ENCODE measurements around the gene AKAP6. TPM values are rescaled to one million over a fixed set of nuclear protein-coding genes. Genes with fewer than 3 reads are reported as not detected.

Gene AKAP6
- total and polyA plus RNA-seq, 2 of the 8 experiments (the other 6 are each of a cell fraction or from before 2014, with no cell fraction given) = 0.09 to 0.89 TPM

DNA sequence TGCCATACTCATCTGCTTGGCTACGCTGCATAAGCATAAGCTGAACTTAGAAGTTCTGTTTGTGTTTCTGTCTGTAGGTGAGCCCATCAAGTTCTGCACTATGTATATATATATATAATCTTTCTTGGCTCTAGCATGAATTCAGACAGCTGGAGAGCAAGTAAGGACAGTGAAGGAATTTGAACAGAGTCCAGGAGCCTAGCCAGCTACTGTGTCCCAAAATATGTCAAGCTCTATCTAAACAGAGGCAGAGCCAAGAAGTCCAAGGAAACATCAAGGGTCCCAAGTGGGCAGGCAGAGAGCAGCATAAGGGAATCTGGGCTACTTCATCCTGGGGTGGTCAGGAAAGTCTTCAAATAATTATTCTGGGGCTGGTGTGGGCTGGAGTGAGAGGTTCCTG is 491.1 kb downstream of the AKAP6 start:
- H3K56ac ChIP-seq (replicated peaks; ENCODE audit: insufficient read length, low read depth, low read length) = no peak overlapping the region
- H3K18ac ChIP-seq (ENCODE audit: extremely low read depth, low read length) = no peak overlapping the region
- no peak overlapping the region for H4K8ac ChIP-seq (ENCODE audit: extremely low read depth, insufficient read depth, low read length)
- H2BK5ac ChIP-seq (ENCODE audit: low read depth, low read length) = no peak overlapping the region
- FAIRE-seq (no peak), DNase-seq (ENCODE audit: low read depth in 1 of 2, low spot score in 2 of 2) (no peak)
- H3K79me2 ChIP-seq (ENCODE audit: control insufficient read depth in 1 of 2, insufficient read depth in 2 of 2, low read length in 2 of 2) = no peaks in the 10 kb centered on the region
- H4K20me1 ChIP-seq (replicated peaks in 1 of 2; ENCODE audit: control insufficient read depth in 1 of 2, insufficient read depth in 2 of 2, low read length in 2 of 2) = no peaks in the 10 kb centered on the region
- H3K9ac ChIP-seq (replicated peaks in 1 of 4; ENCODE audit: extremely low read depth in 1 of 4, low read depth in 3 of 4, low read length in 3 of 4) = no peak overlapping the region
- no peaks in the 10 kb centered on the region for H3K36me3 ChIP-seq (ENCODE audit: control insufficient read depth in 2 of 4, insufficient read depth in 4 of 4, low read length in 3 of 4)
- no peak overlapping the region for H3K4ac ChIP-seq (replicated peaks; ENCODE audit: insufficient read length, low read depth, low read length)
- H3K27ac ChIP-seq (ENCODE audit: low read depth, low read length) = no peak overlapping the region
- no peak overlapping the region for H2BK12ac ChIP-seq (ENCODE audit: low read depth, low read length)
- H3K79me1 ChIP-seq (ENCODE audit: low read depth, low read length) = no peaks in the 10 kb centered on the region
- H3K4me2 ChIP-seq (ENCODE audit: insufficient read depth in 1 of 2, low read depth in 2 of 2, low read length in 2 of 2) = no peak overlapping the region
- no peak overlapping the region for H4K91ac ChIP-seq (replicated peaks; ENCODE audit: insufficient read length, low read length)
- H3K23me2 ChIP-seq (ENCODE audit: low read depth, low read length) = no peaks in the 10 kb centered on the region
- no peak overlapping the region for H2AFZ ChIP-seq (ENCODE audit: low read length)
- H2BK15ac ChIP-seq (ENCODE audit: low read length) = no peak overlapping the region
- no peak overlapping the region for H2AK5ac ChIP-seq (ENCODE audit: low read depth, low read length)
- no peak overlapping the region for H3K4me3 ChIP-seq (ENCODE audit: extremely low read depth in 1 of 4, insufficient read depth in 2 of 4, low read depth in 3 of 4, low read length in 4 of 4)
- no peak overlapping the region for H2BK120ac ChIP-seq (replicated peaks; ENCODE audit: low read depth, low read length)
- no peak overlapping the region for H3K14ac ChIP-seq (ENCODE audit: insufficient read length)
- H3K4me1 ChIP-seq (replicated peaks in 1 of 4; ENCODE audit: control insufficient read depth in 3 of 4, insufficient read depth in 4 of 4, low read length in 3 of 4) = no peaks in the 10 kb centered on the region
- H4K5ac ChIP-seq (ENCODE audit: insufficient read length, low read depth, low read length) = no peak overlapping the region
- POLR2A ChIA-PET (ENCODE audit: partially characterized antibody) = no interaction called here
- H3K9me3 ChIP-seq (ENCODE audit: insufficient read depth in 2 of 2, low read depth in 1 of 2, low read length in 1 of 2) = no peaks in the 10 kb centered on the region
- peaks cover 0 to 1% (median 0%) of the 10 kb centered on the region in 4 experiments; a peak in 1 of 7 replicates for H3K27me3 ChIP-seq (replicated peaks in 1 of 4; ENCODE audit: control insufficient read depth in 3 of 4, extremely low read depth in 1 of 4, insufficient read depth in 3 of 4, low read length in 3 of 4)
- 88% methylated on average over 1 of the region's 1 CpG; no CpG with 5 or more reads in 1 of the 2 experiments for WGBS, 2 experiments (ENCODE audit: extremely low coverage in 1 of 2, insufficient coverage in 1 of 2, insufficient read length in 1 of 2, insufficient replicate concordance in 2 of 2, low coverage in 1 of 2, low lambda C conversion rate in 2 of 2, missing lambda C conversion rate in 1 of 2)
- H2BK20ac ChIP-seq (ENCODE audit: low read length) = no peak overlapping the region
- H3K23ac ChIP-seq (ENCODE audit: insufficient read length) = no peak overlapping the region
- CTCF ChIA-PET (ENCODE audit: partially characterized antibody) = no interaction called here
- TF ChIP-seq RXRA (IDR thresholded peaks at IDR 0.05; ENCODE audit: insufficient read depth, low read depth, low read length) (no peak), RAD21 (IDR thresholded peaks at IDR 0.05 in 1 of 2, conservative IDR thresholded peaks at IDR 0.05 in 1 of 2; ENCODE audit: low read depth in 2 of 2, low read length in 2 of 2) (no peak), TCF12 (IDR thresholded peaks at IDR 0.05; ENCODE audit: low read depth, low read length) (no peak), POU5F1 (IDR thresholded peaks at IDR 0.05; ENCODE audit: low read depth, low read length) (no peak), CREB1 (IDR thresholded peaks at IDR 0.05) (no peak), BRCA1 (IDR thresholded peaks at IDR 0.05; ENCODE audit: low read depth, low read length) (no peak), CBX8 (IDR thresholded peaks at IDR 0.05; ENCODE audit: borderline replicate concordance, low read depth, low read length) (no peak), BCL11A (IDR thresholded peaks at IDR 0.05; ENCODE audit: low read depth in 2 of 2, low read length in 2 of 2) (no peak), SRF (IDR thresholded peaks at IDR 0.05; ENCODE audit: low read depth, low read length) (no peak), KDM5A (IDR thresholded peaks at IDR 0.05; ENCODE audit: low read length) (no peak), YY1 (IDR thresholded peaks at IDR 0.05; ENCODE audit: low read depth, low read length) (no peak), SIRT6 (IDR thresholded peaks at IDR 0.05; ENCODE audit: low read length) (no peak)
- TF ChIP-seq, protein P1, sequence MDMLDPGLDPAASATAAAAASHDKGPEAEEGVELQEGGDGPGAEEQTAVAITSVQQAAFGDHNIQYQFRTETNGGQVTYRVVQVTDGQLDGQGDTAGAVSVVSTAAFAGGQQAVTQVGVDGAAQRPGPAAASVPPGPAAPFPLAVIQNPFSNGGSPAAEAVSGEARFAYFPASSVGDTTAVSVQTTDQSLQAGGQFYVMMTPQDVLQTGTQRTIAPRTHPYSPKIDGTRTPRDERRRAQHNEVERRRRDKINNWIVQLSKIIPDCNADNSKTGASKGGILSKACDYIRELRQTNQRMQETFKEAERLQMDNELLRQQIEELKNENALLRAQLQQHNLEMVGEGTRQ (IDR thresholded peaks at IDR 0.05; ENCODE audit: low read length) = no peak
